ENCODE measurements around the gene AFMID.

DNA sequence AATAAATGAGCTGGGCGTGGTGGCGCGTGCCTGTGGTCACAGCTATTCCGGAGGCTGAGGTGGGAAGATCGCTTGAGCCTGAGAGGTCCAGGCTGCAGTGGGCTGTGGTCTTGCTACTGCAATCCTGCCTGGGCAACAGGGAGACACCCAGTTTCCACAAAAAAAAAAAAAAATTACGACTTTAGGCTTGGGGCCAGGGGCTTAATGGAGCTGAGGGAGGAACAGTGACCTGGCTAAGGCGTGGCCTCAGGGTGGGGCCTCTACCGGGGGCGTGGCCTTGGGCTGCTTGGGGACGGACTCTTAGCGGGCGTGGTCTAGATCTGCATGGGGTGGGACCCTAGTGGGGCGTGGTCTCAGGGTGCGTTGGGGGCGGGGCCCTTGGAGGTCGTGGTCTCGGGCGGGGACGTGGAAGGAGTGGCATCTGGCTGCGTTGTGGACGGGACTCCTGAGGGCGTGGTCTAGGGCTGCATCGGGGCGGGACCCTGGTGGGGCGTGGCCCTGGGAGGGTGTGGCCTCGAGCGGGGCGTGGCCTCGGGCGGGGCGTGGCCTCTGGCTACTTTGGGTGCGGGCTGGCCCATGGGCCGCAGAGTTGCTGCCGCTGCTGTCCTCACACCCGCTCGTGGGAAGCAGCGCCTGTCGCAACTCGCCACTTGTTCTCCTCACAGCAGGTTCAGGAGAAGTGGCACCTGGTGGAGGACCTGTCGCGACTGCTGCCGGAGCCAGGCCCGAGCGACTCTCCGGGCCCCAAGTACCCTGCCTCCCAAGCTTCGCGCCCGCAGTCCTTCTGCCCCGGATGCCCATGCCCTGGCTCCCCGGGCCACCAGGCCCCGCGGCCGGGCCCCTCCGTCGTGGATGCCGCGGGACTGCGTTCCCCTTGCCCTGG, 46.8 kb upstream of the AFMID start:
- TF ChIP-seq, protein P1, sequence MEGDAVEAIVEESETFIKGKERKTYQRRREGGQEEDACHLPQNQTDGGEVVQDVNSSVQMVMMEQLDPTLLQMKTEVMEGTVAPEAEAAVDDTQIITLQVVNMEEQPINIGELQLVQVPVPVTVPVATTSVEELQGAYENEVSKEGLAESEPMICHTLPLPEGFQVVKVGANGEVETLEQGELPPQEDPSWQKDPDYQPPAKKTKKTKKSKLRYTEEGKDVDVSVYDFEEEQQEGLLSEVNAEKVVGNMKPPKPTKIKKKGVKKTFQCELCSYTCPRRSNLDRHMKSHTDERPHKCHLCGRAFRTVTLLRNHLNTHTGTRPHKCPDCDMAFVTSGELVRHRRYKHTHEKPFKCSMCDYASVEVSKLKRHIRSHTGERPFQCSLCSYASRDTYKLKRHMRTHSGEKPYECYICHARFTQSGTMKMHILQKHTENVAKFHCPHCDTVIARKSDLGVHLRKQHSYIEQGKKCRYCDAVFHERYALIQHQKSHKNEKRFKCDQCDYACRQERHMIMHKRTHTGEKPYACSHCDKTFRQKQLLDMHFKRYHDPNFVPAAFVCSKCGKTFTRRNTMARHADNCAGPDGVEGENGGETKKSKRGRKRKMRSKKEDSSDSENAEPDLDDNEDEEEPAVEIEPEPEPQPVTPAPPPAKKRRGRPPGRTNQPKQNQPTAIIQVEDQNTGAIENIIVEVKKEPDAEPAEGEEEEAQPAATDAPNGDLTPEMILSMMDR (IDR thresholded peaks at IDR 0.05), result no peak
- no peak for TF ChIP-seq EZH2 (IDR thresholded peaks at IDR 0.05; ENCODE audit: borderline replicate concordance, insufficient read depth, low read depth, low read length, poor library complexity, severe bottlenecking)
